ENCODE data around the gene XYLT2.
"Not testable (repeated sequence)": the region's sequence is repeated elsewhere in the genome, so short reads cannot be mapped to it uniquely, and the experiment has no call there.

The XYLT2 gene

GRCh38 chr17:50311112-50311460, 34.8 kb upstream of the XYLT2 start:
- TF ChIP-seq CTCF (IDR thresholded peaks at IDR 0.05; ENCODE audit: control extremely low read depth, extremely low read depth, low read depth, missing control alignments): no peak
- POLR2A ChIA-PET: interaction anchor here (0.5 kb wide), 1 partner anchor 490 kb away, joined by 3 read pairs; no protein-coding TSS in a partner anchor
- CTCF ChIA-PET: interaction anchor here (1.4 to 24.0 kb wide), 6 partner anchors 13 to 217 kb away, joined by 4 to 324 read pairs (median 8); partner anchors contain the start of genes COL1A1 and LRRC59
- DNase-seq (ENCODE audit: extremely low spot score): no peak

GRCh38 chr17:50311483-50311882, 34.4 kb upstream of the XYLT2 start:
- ChIA-PET POLR2A (interaction anchor here (0.5 kb wide), 1 partner anchor 490 kb away, joined by 3 read pairs; no protein-coding TSS in a partner anchor), CTCF (interaction anchor here (1.4 to 24.0 kb wide), 5 partner anchors 13 to 217 kb away, joined by 4 to 324 read pairs (median 6); partner anchors contain the start of genes COL1A1 and LRRC59)
- DNase-seq (ENCODE audit: extremely low spot score): no peak
- no peak for TF ChIP-seq CTCF (IDR thresholded peaks at IDR 0.05; ENCODE audit: control extremely low read depth, extremely low read depth, low read depth, missing control alignments)

GRCh38 chr17:50312308-50312707, 33.6 kb upstream of the XYLT2 start:
- no peak for DNase-seq (ENCODE audit: extremely low spot score)
- TF ChIP-seq CTCF (IDR thresholded peaks at IDR 0.05; ENCODE audit: control extremely low read depth, extremely low read depth, low read depth, missing control alignments): no peak
- ChIA-PET CTCF (interaction anchor here (0.7 to 24.0 kb wide), 6 partner anchors 14 to 218 kb away, joined by 3 to 324 read pairs (median 6); partner anchors contain the start of genes COL1A1, LRRC59 and XYLT2), POLR2A (no interaction called here)

- POLR2A ChIA-PET: no interaction called here
- DNase-seq (ENCODE audit: extremely low spot score): no peak
- TF ChIP-seq CTCF (IDR thresholded peaks at IDR 0.05; ENCODE audit: control extremely low read depth, extremely low read depth, low read depth, missing control alignments): no peak
- CTCF ChIA-PET: interaction anchor here (1.5 to 24.0 kb wide), 2 partner anchors 28 to 111 kb away, joined by 3 to 324 read pairs; partner anchors contain the start of gene COL1A1
Observed at GRCh38 chr17:50314456-50315011, 31.4 kb upstream of the XYLT2 start.

- CTCF ChIA-PET: interaction anchor here (0.7 to 4.8 kb wide), 9 partner anchors 9 to 147 kb away, joined by 3 to 14 read pairs (median 4); no protein-coding TSS in a partner anchor
- POLR2A ChIA-PET: no interaction called here
- DNase-seq (ENCODE audit: extremely low spot score): no peak
- no peak for TF ChIP-seq CTCF (IDR thresholded peaks at IDR 0.05; ENCODE audit: control extremely low read depth, extremely low read depth, low read depth, missing control alignments)
Observed at GRCh38 chr17:50316016-50316587, 29.8 kb upstream of the XYLT2 start.

GRCh38 chr17:50316660-50317059, 29.3 kb upstream of the XYLT2 start:
- CTCF ChIA-PET: interaction anchor here (0.7 to 4.8 kb wide), 12 partner anchors 8 to 147 kb away, joined by 3 to 14 read pairs (median 4); partner anchors contain the start of gene COL1A1
- DNase-seq (ENCODE audit: extremely low spot score); POLR2A ChIA-PET: not testable (repeated sequence)

GRCh38 chr17:50317121-50317520, 28.8 kb upstream of the XYLT2 start:
- CTCF ChIA-PET: interaction anchor here (0.7 to 4.8 kb wide), 11 partner anchors 9 to 148 kb away, joined by 3 to 14 read pairs (median 4); partner anchors contain the start of gene COL1A1
- TF ChIP-seq CTCF (IDR thresholded peaks at IDR 0.05; ENCODE audit: control extremely low read depth, extremely low read depth, low read depth, missing control alignments): no peak
- no peak for DNase-seq (ENCODE audit: extremely low spot score)
- POLR2A ChIA-PET: no interaction called here
